Right kidney (tissue), 1 donor: ENCODE data around the gene PTH1R.

Source experiments
- DNase-seq: peaks from one replicate; pipeline ENCODE4 v3.0.0-alpha.2; 2016

PTH1R gene

GRCh38 chr3:46881596-46882376 is 4.3 kb downstream of the PTH1R start:
- DNase-seq: peak; percentile 74

GRCh38 chr3:46882377-46883053 is 5.0 kb downstream of the PTH1R start:
- peak; percentile 89 for DNase-seq

DNA sequence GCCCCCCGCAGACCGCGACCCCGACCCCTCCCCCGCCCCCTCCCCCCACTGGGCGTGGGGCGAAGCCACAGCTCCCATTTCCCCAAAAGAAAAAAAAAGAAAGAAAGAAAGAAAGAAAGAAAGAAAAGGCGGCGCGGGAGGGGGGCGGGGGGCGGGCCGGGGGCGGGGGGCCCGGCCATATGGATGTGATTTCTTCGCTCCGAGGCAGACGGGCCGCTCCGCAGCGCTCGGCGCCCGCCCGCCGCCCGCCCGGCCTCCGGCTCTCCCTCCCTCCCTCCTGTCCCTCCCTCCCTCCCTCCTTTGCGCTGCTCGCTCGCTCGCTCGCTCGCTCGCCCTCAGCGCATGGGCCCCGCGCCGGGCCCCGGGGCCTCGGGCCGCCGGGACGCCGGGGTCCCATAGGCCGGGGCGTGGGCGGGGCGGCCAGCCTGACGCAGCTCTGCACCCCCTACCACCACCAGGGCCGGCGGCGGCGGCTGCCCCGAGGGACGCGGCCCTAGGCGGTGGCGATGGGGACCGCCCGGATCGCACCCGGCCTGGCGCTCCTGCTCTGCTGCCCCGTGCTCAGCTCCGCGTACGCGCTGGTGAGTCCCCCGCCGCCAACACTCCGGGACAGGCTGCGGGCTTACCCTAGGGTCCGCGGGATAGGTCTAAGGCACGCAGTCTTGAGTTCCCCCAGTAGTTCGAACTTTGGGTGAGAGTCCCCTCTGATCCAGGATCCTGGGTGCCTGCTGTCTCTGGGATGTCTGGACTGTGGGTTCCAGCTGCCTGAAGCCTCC is 5.7 kb downstream of the PTH1R start:
- DNase-seq: peak; percentile 50

DNA sequence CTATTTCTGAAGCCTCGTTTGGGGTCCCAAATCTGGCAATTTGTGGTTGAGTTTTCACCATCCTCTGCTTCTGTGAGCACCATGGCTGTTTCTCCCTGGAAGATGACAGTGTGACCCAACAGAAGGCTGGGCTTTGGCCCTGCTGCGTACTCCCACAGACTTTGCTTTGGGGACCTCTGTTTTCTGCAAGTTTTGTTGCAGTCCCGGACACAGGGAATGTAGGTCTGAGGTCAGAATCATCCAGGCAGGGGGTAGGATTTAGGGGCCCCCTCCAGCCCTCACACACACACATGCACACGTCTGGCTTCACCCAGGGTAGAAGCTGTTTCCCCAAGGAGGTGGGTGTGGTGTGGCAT is 6.3 kb downstream of the PTH1R start:
- DNase-seq: no peak

- DNase-seq: no peak
Measured at GRCh38 chr3:46884427-46884826, 6.9 kb downstream of the PTH1R start.

GRCh38 chr3:46884929-46885328 is 7.4 kb downstream of the PTH1R start:
- DNase-seq: no peak

DNA sequence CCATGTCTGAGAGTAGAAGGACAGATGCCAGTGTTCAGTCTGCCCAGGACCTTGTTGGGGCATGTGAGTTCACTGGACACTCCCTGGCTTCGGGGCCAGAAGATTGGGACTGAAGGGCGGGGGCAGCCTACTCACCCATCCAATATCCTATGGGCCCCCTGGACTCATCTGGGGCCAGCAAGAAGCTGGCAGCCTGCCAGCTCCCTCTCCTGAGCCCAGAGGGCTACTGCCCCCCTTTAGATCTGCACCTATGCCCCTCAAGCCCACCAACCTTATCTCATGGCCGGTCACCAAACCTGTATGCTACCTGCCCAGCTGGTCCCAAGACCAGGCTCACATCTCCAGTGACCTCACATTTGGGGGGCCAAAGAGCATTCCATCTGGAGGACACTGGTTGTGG is 8.1 kb downstream of the PTH1R start:
- no peak for DNase-seq

GRCh38 chr3:46887980-46888494 is 10.5 kb downstream of the PTH1R start:
- DNase-seq: no peak

GRCh38 chr3:46888705-46889104 is 11.2 kb downstream of the PTH1R start:
- no peak for DNase-seq

GRCh38 chr3:46889381-46890110 is 12.0 kb downstream of the PTH1R start:
- DNase-seq: no peak

GRCh38 chr3:46890132-46890531 is 12.6 kb downstream of the PTH1R start:
- DNase-seq: no peak

GRCh38 chr3:46891132-46891531 is 13.6 kb downstream of the PTH1R start:
- no peak for DNase-seq

- peak; percentile 81 for DNase-seq
Measured at GRCh38 chr3:46892285-46893145, 15.0 kb downstream of the PTH1R start.

DNA sequence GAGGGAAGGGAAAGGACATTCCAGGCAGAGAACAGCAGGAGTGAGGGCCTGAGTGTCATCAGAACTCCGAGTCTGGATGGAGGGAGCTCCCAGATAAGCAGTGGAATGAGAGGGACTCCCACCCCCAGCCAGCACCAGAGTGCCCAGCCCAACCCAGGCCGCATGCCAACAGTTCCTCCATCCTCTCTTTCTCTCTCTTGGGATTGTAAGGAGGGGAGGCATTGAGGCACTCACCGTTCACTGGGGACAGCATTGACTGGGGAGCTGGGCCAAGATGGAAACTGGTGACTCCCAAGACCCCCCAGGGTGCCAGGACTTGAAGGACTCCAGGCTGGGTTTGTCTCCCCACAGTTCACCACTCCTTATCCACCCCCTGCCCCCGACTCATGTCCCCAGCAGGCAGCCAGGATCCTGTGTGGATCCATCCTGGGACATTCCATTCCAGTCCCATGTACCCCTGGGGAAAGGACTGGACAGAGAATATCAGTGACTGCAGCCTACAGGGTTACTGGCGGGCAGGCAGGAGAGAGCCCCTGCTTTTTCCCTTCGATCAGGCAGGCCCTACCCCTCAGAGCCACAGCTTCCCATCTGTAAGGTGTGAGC is 15.7 kb downstream of the PTH1R start:
- no peak for DNase-seq

DNA sequence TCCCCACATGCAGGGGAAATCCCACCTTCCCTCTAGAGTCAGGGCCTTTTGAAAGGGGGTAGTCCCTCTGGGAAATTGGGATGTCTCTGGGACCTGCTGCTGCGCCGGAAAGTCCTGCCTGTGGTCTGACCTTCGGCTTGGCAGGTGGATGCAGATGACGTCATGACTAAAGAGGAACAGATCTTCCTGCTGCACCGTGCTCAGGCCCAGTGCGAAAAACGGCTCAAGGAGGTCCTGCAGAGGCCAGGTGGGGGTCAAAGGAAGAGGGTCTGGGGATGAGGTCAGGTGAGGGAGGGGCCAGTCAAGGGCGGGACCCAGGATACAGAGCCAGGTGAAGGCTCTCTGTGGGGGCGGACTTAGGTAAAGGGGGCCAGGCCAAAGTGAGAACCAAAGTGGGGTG is 16.2 kb downstream of the PTH1R start:
- DNase-seq: no peak

GRCh38 chr3:46894256-46894655 is 16.7 kb downstream of the PTH1R start:
- no peak for DNase-seq

DNA sequence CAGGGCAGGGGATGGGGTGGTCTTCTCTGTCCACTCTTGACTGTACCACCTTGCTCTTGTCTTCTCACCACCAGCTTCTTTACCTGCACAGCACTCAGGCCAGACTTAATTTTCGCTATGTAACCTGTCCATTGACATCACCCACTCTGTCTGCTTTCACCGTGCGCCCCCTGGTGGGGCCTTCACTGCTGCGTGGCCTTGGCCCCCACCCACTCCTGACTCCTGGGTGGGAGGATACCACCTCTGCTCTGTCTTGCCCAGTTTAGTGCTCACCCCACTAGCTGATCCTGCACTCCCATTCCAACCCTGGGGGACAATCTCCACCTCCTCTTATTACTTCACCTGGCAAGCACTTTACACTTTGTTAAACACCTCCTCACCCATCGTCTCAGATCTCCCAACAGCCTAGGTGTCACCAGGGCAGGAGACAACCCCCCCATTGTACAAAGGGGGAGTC is 17.7 kb downstream of the PTH1R start:
- peak; percentile 66 for DNase-seq

GRCh38 chr3:46895761-46896160 is 18.2 kb downstream of the PTH1R start:
- no peak for DNase-seq

DNA sequence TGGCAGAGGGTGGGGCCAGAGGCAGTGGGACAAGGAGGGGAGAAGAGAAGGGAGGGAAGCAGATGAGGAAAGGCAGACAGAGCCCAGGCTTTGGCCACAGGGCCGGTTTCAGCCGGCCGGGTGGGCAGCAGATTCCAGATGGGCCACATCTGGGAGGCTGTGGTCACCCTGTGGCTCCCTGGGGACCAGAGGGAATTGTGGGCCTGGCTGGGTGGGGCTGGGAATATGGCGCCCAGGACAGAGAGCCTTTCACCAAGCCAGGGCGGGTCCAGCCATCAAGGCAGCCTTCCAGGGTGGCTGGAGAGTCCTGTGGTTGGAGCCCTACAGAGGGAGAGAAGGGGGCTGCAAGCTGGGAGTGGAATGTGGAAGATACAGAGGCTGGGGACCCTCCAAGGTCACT is 18.9 kb downstream of the PTH1R start:
- no peak for DNase-seq

DNA sequence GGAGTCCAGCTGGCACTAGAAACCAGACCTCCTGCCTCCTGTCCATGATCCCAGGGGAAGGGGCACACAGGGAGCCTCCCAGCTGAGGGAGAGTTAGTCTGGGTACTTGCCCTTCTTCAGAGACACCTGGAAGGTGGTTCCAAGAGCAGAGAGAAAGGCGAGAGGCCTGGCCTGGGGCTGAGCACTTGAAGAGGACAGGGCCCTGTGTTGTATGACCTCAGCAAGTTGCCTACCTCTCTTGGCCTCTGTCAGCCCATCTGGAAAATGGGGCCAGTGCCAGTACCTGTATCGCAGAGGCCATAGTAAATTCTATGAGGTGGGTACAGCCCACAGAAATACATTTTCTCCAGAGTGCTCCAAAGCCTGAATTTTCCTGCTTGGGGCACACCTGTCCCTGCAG is 19.5 kb downstream of the PTH1R start:
- DNase-seq: no peak

- DNase-seq: no peak
Measured at GRCh38 chr3:46897829-46898320, 20.4 kb downstream of the PTH1R start.
